Spleen (tissue), 7 donors: ENCODE data around the gene ARMS2.

Source experiments
- CTCF ChIP-seq, 11 experiments: fragments of 200-600 bp in 7 of 11; fragments of 450-650 bp in 4 of 11; sonication (generic) in 4 of 11; IDR thresholded peaks in 8 of 11; conservative IDR thresholded peaks in 3 of 11; 1 replicate in 7 of 11; 2 replicates in 4 of 11; pipeline versions ENCODE4 v1.4.0 to v1.8.0; 2016 to 2021; ENCODE audit warnings: antibody characterized with exemption in 11 of 11, inconsistent platforms in 4 of 11, mild to moderate bottlenecking in 1 of 11
- POLR2A ChIP-seq, 3 donors: fragments of 450-650 bp; IDR thresholded peaks; one replicate each; pipeline ENCODE4 v1.5.1; 2017; ENCODE audit warnings: antibody characterized with exemption in 3 of 3, mild to moderate bottlenecking in 1 of 3
- donor health status: DM: no; HTN: no; CAD: no; lungs with moderate emphysema.
- donor health status: DM: no; HTN: no; CAD: no.
- donor health status: DM: no; HTN: no; CAD: no.

GRCh38 chr10:122419016-122419415 is 35.4 kb upstream of the ARMS2 start:
- TF ChIP-seq CTCF (IDR thresholded peaks at IDR 0.05 in 8 of 11, conservative IDR thresholded peaks at IDR 0.05 in 3 of 11) (no peak), POLR2A (IDR thresholded peaks at IDR 0.05) (no peak)
